Nephron (organoid): ENCODE results near the gene AFAP1.

ENCODE experiments used
- H3K27ac Mint-ChIP-seq, 3 experiments: 2 replicates each; pipeline ENCODE4 v1.8.0; 2020; ENCODE audit warnings: mixed read lengths in 3 of 3, mild to moderate bottlenecking in 2 of 3, moderate library complexity in 1 of 3
- H3K27me3 Mint-ChIP-seq: 2 replicates; pipeline ENCODE4 v1.8.0; 2021; ENCODE audit warnings: low read depth, mild to moderate bottlenecking, moderate library complexity, mixed read lengths
- H3K36me3 Mint-ChIP-seq: 2 replicates; pipeline ENCODE4 v1.8.0; 2020; ENCODE audit warnings: low read depth, mixed read lengths
- H3K4me1 Mint-ChIP-seq: 2 replicates; pipeline ENCODE4 v1.8.0; 2020; ENCODE audit warnings: mixed read lengths
- H3K4me3 Mint-ChIP-seq, 3 experiments: 2 replicates each; pipeline ENCODE4 v1.8.0; 2020; ENCODE audit warnings: mild to moderate bottlenecking in 3 of 3, mixed read lengths in 3 of 3, moderate library complexity in 2 of 3
- H3K9me3 Mint-ChIP-seq: 2 replicates; pipeline ENCODE4 v1.8.0; 2020; ENCODE audit warnings: mixed read lengths
- CTCF ChIP-seq, 3 experiments: fragments of 200-600 bp; sonication (generic); IDR thresholded peaks; one replicate each; pipeline ENCODE4 v1.5.0; 2021; ENCODE audit warnings: antibody characterized with exemption in 3 of 3; ENCODE audit not compliant: unreplicated experiment in 3 of 3

AFAP1 gene

GRCh38 chr4:7772711-7773385 lies 166.8 kb downstream of the AFAP1 start:
- TF ChIP-seq CTCF (IDR thresholded peaks at IDR 0.05; ENCODE audit: unreplicated experiment in 3 of 3) = no peak
- Mint-ChIP-seq H3K9me3 (no peaks in the 10 kb centered on the region), H3K36me3 (peaks cover 87% of the 10 kb centered on the region), H3K27ac (peak overlapping the region in 2 of 3 experiments; percentile 24 to 38), H3K4me1 (peaks cover 62% of the 10 kb centered on the region), H3K27me3 (peaks cover 5% of the 10 kb centered on the region), H3K4me3 (peak overlapping the region in 1 of 3 experiments; percentile 4)

- Mint-ChIP-seq H3K4me1 (peaks cover 58% of the 10 kb centered on the region), H3K36me3 (peaks cover 87% of the 10 kb centered on the region), H3K9me3 (no peaks in the 10 kb centered on the region), H3K27me3 (peaks cover 5% of the 10 kb centered on the region), H3K4me3 (no peak overlapping the region), H3K27ac (peak overlapping the region in 1 of 3 experiments; percentile 33)
- no peak for TF ChIP-seq CTCF (IDR thresholded peaks at IDR 0.05; ENCODE audit: unreplicated experiment in 3 of 3)
These were observed 167.8 kb downstream of the AFAP1 start for GRCh38 chr4:7771541-7772507.

- no peaks in the 10 kb centered on the region for H3K9me3 Mint-ChIP-seq
- H3K4me1 Mint-ChIP-seq = peaks cover 51% of the 10 kb centered on the region
- H3K36me3 Mint-ChIP-seq = peaks cover 86% of the 10 kb centered on the region
- TF ChIP-seq CTCF (IDR thresholded peaks at IDR 0.05; ENCODE audit: unreplicated experiment in 3 of 3) = no peak
- no peak overlapping the region for H3K4me3 Mint-ChIP-seq
- H3K27ac Mint-ChIP-seq = peak overlapping the region in 1 of 3 experiments; percentile 33
- H3K27me3 Mint-ChIP-seq = peaks cover 5% of the 10 kb centered on the region
These were observed 168.6 kb downstream of the AFAP1 start for GRCh38 chr4:7771056-7771455.

DNA sequence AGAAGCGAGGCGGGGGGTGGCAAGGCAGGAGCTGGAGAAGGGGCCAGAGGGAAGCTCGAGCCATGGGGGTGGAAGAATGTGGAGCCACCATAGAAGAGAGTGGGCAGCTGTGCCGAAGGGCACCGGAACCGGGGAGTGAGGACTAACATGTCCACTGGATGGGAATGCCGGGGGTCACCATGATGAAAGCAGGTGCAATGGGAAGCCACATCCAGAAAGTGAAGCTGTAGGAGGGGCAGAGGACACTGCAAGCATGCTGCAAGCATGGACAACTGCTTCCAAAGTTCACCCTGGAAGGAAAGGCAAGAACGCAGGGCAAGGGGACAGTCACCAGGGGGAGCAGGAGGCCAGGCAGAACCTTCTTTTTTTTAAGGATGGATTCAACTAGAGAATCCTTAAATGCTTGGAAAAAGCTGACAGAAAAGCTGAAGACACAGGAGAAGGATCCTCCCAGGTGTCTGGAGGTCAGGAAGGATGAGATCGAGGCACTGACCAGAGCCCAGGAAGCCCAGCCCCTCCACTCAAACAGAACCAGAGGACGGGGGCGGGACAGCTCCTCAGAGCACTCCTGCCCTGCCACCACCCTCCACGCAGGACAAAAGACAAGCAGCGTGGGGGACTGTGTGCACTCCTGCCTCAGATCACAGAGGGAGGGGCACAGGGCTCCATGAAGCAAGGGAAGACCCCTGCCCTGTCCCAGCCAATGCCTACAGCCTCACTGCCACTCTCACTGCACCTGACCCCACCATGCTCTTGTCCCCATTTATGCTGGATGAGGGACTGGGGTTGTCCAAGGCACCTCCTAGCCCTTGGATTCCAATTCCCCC lies 169.2 kb downstream of the AFAP1 start:
- H3K4me1 Mint-ChIP-seq = peaks cover 48% of the 10 kb centered on the region
- TF ChIP-seq CTCF (IDR thresholded peaks at IDR 0.05; ENCODE audit: unreplicated experiment in 3 of 3) = peak; percentile 39 to 54 (median 45)

GRCh38 chr4:7769396-7770223 lies 170.1 kb downstream of the AFAP1 start:
- peaks cover 85% of the 10 kb centered on the region for H3K36me3 Mint-ChIP-seq
- no peaks in the 10 kb centered on the region for H3K9me3 Mint-ChIP-seq
- peak overlapping the region in 1 of 3 experiments; percentile 33 for H3K27ac Mint-ChIP-seq
- peaks cover 46% of the 10 kb centered on the region for H3K4me1 Mint-ChIP-seq
- H3K27me3 Mint-ChIP-seq = peaks cover 5% of the 10 kb centered on the region
- H3K4me3 Mint-ChIP-seq = no peak overlapping the region
- no peak for TF ChIP-seq CTCF (IDR thresholded peaks at IDR 0.05; ENCODE audit: unreplicated experiment in 3 of 3)

More for the DNA sequence above, 169.2 kb downstream of the AFAP1 start:
- Mint-ChIP-seq H3K36me3 (peaks cover 88% of the 10 kb centered on the region), H3K4me3 (no peak overlapping the region), H3K9me3 (no peaks in the 10 kb centered on the region), H3K27me3 (peaks cover 5% of the 10 kb centered on the region), H3K27ac (peak overlapping the region in 2 of 3 experiments; percentile 33 to 58)
